Stimulated activated naive CD8-positive, alpha-beta T cell treated with anti-CD3 and anti-CD28 coated beads, Interleukin-15, Interleukin-2, amounts not matched to agents 100 U/mL and 50 U/mL, for 24 hours (primary cell): ENCODE results near the gene PLD1.
"Not testable (repeated sequence)": the region's sequence is repeated elsewhere in the genome, so short reads cannot be mapped to it uniquely, and the experiment has no call there.

Experiments
- ATAC-seq: fragments of 150-1000 bp; cut with Tn5 transposase; one replicate; pipeline ENCODE4 v1.10.0; 2021
- DNase-seq: peaks from one replicate; pipeline ENCODE4 v3.0.0; 2021

The PLD1 gene

GRCh38 chr3:171699601-171700000 is 110.7 kb downstream of the PLD1 start:
- no peak for ATAC-seq
- no peak for DNase-seq

- ATAC-seq (no peak), DNase-seq (no peak)
Measured at GRCh38 chr3:171696805-171697204, 113.5 kb downstream of the PLD1 start.

GRCh38 chr3:171695426-171695825 is 114.9 kb downstream of the PLD1 start:
- ATAC-seq (no peak), DNase-seq (no peak)

DNA sequence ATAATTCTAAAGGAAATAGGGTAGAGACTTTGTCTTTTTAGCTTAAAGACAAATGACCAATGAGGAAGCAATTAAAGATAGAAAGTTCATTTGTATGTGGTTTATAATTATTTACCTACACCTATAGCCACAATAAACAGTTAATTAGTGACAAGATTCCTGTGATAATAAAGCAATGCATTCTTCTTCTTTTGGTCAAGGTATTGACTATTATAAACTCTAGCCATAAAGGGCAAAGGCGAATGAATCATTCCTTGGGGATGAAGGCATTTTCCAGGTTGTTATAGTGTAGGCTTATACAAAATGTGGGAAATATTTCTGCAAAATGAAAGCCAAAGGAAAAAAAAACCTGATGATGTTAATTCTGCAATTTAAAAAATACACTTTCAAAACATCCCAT is 115.4 kb downstream of the PLD1 start:
- DNase-seq = no peak
- ATAC-seq = no peak

GRCh38 chr3:171692551-171692950 is 117.7 kb downstream of the PLD1 start:
- ATAC-seq, DNase-seq: not testable (repeated sequence)

DNA sequence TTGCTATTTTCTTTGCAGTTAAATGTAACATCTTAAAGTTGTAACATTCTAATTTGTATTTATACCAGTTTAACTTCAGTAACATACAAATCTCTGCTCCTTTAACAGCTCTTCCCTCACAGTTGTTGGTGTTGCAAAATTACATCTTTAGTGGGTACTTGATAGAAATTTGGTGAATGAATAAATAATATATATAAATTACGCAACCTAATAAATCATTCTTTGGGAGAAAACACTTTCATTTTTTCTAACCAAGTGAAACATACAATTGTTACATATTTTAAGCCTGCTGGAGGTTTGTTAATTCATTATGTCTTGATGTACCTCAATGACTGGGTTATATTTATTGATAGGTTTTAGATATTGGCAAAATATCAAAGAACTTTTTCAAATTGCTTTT is 118.8 kb downstream of the PLD1 start:
- DNase-seq (no peak), ATAC-seq (no peak)

DNA sequence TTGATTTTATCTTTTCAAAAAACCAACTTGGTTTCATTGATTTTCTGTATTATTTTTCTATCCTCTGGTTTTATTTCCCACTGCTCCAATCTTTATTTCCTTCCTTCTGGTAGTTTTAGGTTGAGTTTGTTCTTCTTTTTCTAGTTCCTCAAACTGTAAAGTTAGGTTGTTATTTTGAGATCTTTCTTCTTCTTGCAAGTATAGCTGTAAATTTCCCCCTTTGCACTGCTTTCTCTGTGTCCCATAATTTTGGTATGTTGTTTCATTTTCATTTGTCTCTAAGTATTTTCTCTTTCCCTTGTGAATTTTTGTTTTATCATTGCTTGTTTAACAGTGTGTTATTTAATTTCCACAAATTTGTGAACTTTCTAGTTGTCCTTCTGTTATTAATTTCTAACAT is 120.0 kb downstream of the PLD1 start:
- DNase-seq (no peak), ATAC-seq (no peak)

DNA sequence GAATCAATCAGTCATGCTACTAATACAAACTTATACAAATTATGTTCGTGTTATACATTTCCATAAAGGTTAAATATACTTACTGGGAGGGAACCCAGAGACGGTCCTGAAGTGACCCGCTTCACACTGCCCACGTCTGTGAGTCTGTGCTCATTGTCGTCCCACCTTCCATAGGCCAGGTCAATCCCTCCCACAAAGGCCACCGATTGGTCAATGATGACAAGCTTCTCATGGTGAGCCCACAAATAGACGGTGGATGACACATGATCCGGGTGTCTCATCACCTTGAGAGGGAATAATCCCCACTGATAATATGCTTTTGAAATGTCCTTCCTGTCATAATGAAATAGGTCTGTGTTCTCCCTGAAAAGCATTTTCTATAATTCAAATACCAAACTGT is 121.7 kb downstream of the PLD1 start:
- ATAC-seq (no peak), DNase-seq (no peak)

GRCh38 chr3:171688002-171688401 is 122.3 kb downstream of the PLD1 start:
- DNase-seq (no peak), ATAC-seq (no peak)

DNA sequence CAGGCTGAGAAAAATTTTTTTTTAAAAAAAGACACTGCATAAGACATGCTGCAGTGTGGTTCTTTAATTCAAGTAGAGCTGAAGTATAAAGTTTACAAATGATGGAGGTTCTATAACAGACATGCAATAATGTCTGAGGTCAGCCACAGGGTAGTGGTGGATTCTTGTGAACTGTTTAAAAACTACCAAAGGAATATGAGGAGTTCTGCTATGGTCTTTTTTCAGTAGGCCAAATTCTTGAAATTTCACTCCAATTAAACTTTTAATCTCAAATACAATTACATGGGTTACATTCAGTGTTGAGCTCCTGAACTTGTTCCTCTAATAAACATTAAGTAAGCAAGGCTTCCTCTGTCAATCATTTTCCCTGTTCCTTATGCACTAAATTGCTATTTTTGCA is 122.7 kb downstream of the PLD1 start:
- DNase-seq (no peak), ATAC-seq (no peak)

- DNase-seq (no peak), ATAC-seq (no peak)
Measured at GRCh38 chr3:171687064-171687463, 123.2 kb downstream of the PLD1 start.

DNA sequence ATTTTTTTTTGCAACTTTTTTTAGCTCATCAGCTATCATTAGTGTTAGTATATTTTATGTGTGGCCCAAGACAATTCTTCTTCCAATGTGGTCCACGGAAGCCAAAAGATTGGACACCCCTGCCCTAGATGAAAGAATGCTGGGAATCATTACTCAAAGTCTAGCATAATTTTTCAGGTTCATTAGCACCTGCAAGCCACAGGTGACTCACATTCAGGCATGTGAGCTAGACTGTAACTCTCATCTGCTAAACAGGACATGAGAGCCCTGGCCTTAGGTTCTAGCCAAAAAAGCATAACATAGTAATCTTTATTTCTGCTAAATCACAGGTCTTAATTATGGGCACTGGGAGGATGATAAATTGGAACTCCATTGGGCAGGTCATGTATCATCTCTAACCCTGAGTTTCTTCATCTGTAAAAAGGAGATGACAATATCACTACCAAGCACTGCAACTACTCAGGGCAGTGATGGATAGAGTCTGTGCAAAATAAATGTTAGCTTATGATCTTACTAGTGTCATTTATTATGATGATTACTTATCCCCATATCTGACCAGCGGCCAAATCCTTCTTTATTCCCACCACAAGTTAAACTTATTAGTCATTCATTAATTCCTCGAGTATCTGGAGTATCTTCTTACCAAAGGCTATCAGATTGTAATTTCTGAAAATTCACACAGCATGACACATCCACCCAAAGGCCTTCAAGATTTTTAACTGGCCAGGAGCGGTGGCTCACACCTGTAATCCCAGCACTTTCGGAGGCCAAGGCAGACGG is 125.0 kb downstream of the PLD1 start:
- DNase-seq = no peak
- ATAC-seq = no peak

- ATAC-seq = no peak
- DNase-seq = no peak
Measured at GRCh38 chr3:171684221-171684620, 126.1 kb downstream of the PLD1 start.

- no peak for ATAC-seq
Measured at GRCh38 chr3:171682743-171683142, 127.5 kb downstream of the PLD1 start.

DNA sequence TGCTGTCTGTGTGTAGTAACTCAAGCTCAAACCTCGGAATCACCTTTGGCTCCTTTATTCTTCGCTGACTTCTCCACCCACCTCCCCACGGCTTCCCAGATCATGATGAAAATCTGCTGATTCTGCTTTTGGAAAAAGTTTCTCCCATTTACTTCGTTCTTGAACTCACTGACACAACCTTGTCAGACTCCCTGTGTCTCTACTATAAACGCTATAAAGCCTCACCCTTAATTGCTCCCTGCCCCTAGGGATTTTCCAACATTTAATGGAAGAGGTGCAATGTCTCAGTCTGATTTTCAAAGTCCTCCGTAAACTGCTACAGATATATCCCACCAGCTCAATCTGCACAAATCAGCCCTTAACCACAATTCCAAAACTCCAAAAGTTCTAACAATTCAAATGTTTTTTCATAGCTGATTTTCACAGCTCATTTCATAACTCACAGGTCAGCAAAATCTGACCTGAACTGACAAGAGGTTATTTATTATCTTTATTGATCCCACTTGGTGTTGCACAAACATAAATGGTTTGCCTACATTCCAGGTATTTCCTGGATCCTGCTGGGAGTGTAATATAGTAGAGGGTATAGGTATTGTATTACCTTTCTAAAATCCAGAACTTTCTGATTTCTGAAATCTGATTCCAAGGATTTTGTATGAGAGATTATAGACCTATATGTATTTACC is 129.4 kb downstream of the PLD1 start:
- no peak for ATAC-seq
- no peak for DNase-seq

More at GRCh38 chr3:171682743-171683142, 127.5 kb downstream of the PLD1 start:
- no peak for DNase-seq

- ATAC-seq = no peak
- no peak for DNase-seq
Measured at GRCh38 chr3:171678971-171679492, 131.3 kb downstream of the PLD1 start.

GRCh38 chr3:171677706-171678105 is 132.6 kb downstream of the PLD1 start:
- ATAC-seq = no peak
- no peak for DNase-seq

GRCh38 chr3:171676601-171677175 is 133.6 kb downstream of the PLD1 start:
- DNase-seq (no peak), ATAC-seq (no peak)

DNA sequence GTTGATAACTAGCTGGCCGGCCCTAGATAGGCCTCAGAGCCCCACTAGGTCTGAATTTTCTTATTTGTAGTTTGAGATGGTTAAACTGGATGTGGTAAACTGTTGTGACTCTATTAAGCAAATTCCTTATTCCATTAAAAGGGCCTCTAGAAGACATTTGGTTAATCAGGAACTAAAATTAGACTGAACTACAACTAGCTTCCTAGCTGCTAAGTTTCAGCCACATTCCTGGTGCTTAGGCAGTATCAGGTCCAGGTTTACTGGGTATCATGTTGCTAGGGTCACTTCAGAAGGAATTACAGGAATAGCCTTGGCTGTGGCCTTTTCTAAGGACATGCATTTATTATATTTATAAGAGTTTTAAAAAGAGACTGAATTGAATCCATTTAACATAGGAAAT is 136.3 kb downstream of the PLD1 start:
- no peak for ATAC-seq
- DNase-seq = no peak

DNA sequence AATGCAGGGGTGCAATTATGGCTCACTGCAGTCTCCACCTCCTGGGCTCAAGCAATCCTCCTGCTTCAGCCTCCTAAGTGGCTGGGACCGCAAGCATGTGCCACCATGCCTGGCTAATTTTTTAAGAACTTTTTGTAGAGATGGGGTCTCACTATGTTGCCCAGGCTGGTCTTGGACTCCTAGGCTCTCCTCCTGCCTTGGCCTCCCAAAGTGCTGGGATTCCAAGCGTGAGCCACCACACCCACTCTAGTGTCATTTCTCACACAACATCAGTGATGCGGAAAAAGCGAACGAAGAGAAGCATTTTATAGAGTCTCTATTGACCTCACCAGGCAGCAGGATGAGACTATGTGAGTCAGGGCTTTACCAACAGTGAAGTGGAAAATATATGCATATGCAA is 137.7 kb downstream of the PLD1 start:
- ATAC-seq = no peak
- no peak for DNase-seq

GRCh38 chr3:171672124-171672523 is 138.2 kb downstream of the PLD1 start:
- ATAC-seq = no peak
- no peak for DNase-seq

- DNase-seq (no peak), ATAC-seq (no peak)
Measured at GRCh38 chr3:171671709-171672108, 138.6 kb downstream of the PLD1 start.

GRCh38 chr3:171666516-171666915 is 143.8 kb downstream of the PLD1 start:
- DNase-seq (no peak), ATAC-seq (no peak)
